Fibroblast of lung (primary cell): ENCODE data around the gene SMIM36. TPM values are rescaled to one million over a fixed set of nuclear protein-coding genes. Genes with fewer than 3 reads are reported as not detected.
A peak's percentile ranks its signal among the peaks of the same experiment; 100 is the strongest.
"Not testable (repeated sequence)": the region's sequence is repeated elsewhere in the genome, so short reads cannot be mapped to it uniquely, and the experiment has no call there.

ENCODE experiments used
- DNase-seq, 2 donors: peaks; one replicate each; pipeline versions ENCODE4 v3.0.0 to v3.0.0-alpha.2; 2010; ENCODE audit warnings: low read depth in 2 of 2
- H2AFZ ChIP-seq: 2 replicates; pipeline ENCODE4 v1.5.1; 2012; ENCODE audit warnings: low read length, control low read depth, inconsistent platforms
- H3K27ac ChIP-seq: 2 replicates; pipeline ENCODE4 v1.5.1; 2011; ENCODE audit warnings: low read length, control low read depth; ENCODE audit not compliant: insufficient read depth
- H3K27me3 ChIP-seq: 2 replicates; pipeline ENCODE4 v1.5.1; 2011; ENCODE audit warnings: mild to moderate bottlenecking, low read length; ENCODE audit not compliant: control insufficient read depth, insufficient read depth
- H3K36me3 ChIP-seq: 2 replicates; pipeline ENCODE4 v1.5.1; 2011; ENCODE audit warnings: low read length; ENCODE audit not compliant: control insufficient read depth, insufficient read depth
- H3K4me1 ChIP-seq: 2 replicates; pipeline ENCODE4 v1.5.1; 2011; ENCODE audit warnings: low read length; ENCODE audit not compliant: control insufficient read depth, insufficient read depth; ENCODE audit errors: extremely low read depth
- H3K4me2 ChIP-seq: 2 replicates; pipeline ENCODE4 v1.5.1; 2011; ENCODE audit warnings: low read length, control low read depth; ENCODE audit not compliant: insufficient read depth; ENCODE audit errors: extremely low read depth
- H3K4me3 ChIP-seq, 4 experiments: fragments of 200-600 bp in 1 of 4; sonication (generic) in 1 of 4; replicated peaks in 1 of 4; 2 replicates each; pipeline ENCODE4 v1.5.1; 2011 to 2016; ENCODE audit warnings: low read length in 4 of 4, low read depth in 3 of 4, mild to moderate bottlenecking in 3 of 4, control low read depth in 2 of 4, inconsistent platforms in 1 of 4, mixed read lengths in 1 of 4; ENCODE audit not compliant: insufficient read depth in 1 of 4; ENCODE audit errors: control extremely low read depth in 1 of 4
- H3K79me2 ChIP-seq: 2 replicates; pipeline ENCODE4 v1.5.1; 2012; ENCODE audit warnings: mild to moderate bottlenecking, low read length, inconsistent platforms; ENCODE audit not compliant: control insufficient read depth, insufficient read depth
- H3K9ac ChIP-seq: 2 replicates; pipeline ENCODE4 v1.5.1; 2011; ENCODE audit warnings: mild to moderate bottlenecking, low read length, control low read depth; ENCODE audit not compliant: insufficient read depth
- H3K9me3 ChIP-seq: 2 replicates; pipeline ENCODE4 v1.5.1; 2012; ENCODE audit warnings: low read depth, low read length; ENCODE audit not compliant: control insufficient read depth, insufficient read depth
- H4K20me1 ChIP-seq: 2 replicates; pipeline ENCODE4 v1.5.1; 2011; ENCODE audit warnings: low read length; ENCODE audit not compliant: control insufficient read depth, insufficient read depth; ENCODE audit errors: extremely low read depth
- EZH2 ChIP-seq: IDR thresholded peaks from 2 replicates; pipeline ENCODE4 v1.5.1; 2012; ENCODE audit warnings: low read length, control low read depth, mild to moderate bottlenecking; ENCODE audit errors: missing control alignments
- polyA plus RNA-seq, 2 donors: library from polyadenylated mRNA; depleted of rRNA in 1 of 2; stranded (reverse) in 1 of 2; unstranded in 1 of 2; fragments of >200 nt; gene quantifications; 2 replicates each; pipeline ENCODE4 v1.2.1, GENCODE V29; 2011 to 2012; ENCODE audit warnings: missing spikeins in 1 of 2
- total RNA-seq: library from RNA; depleted of rRNA; stranded (reverse); fragments of >200 nt; gene quantifications from 2 replicates; pipeline ENCODE4 v1.2.1, GENCODE V29; 2014
- TF ChIP-seq, protein P1 (sequence below), 2 donors: IDR thresholded peaks in 1 of 2; conservative IDR thresholded peaks in 1 of 2; 1 replicate in 1 of 2; 2 replicates in 1 of 2; pipeline ENCODE4 v1.5.1; 2011 to 2012; ENCODE audit warnings: low read length in 2 of 2, control low read depth in 1 of 2, inconsistent platforms in 1 of 2, low read depth in 1 of 2, mild to moderate bottlenecking in 1 of 2

SMIM36 gene
- total and polyA plus RNA-seq, 2 donors (not counting 1 experiment from before 2014, with no cell fraction given) = not detected

DNA sequence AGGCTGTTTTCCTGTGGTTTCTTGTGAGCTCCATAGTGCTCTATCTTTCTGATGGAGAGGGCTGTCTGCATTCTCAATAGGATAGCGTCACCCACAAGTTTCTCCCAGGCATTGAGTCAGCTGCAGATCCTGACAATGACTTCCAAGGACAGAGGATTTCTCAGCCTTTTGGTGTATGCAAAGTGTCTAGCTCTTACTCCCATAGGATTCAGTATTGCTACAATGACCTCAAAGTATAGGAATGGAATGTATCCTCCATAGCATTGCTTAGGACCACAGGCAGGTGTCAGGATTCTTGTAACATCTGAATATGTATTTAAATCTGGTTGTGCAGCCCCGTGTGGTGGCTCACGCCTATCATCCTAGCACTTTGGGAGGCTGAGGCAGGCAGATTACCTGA is 32.3 kb downstream of the SMIM36 start:
- Histone ChIP-seq H3K9ac (no peak overlapping the region), H3K27me3 (no peaks in the 10 kb centered on the region), H3K79me2 (no peaks in the 10 kb centered on the region), H3K4me3 (no peak overlapping the region), H3K9me3 (no peaks in the 10 kb centered on the region), H3K4me1 (no peaks in the 10 kb centered on the region), H4K20me1 (no peaks in the 10 kb centered on the region), H2AFZ (no peak overlapping the region), H3K27ac (no peak overlapping the region), H3K36me3 (no peaks in the 10 kb centered on the region), H3K4me2 (no peak overlapping the region)
- DNase-seq = peak in 1 of 2 donors; percentile 7
- TF ChIP-seq EZH2 = no peak
- TF ChIP-seq, protein P1, sequence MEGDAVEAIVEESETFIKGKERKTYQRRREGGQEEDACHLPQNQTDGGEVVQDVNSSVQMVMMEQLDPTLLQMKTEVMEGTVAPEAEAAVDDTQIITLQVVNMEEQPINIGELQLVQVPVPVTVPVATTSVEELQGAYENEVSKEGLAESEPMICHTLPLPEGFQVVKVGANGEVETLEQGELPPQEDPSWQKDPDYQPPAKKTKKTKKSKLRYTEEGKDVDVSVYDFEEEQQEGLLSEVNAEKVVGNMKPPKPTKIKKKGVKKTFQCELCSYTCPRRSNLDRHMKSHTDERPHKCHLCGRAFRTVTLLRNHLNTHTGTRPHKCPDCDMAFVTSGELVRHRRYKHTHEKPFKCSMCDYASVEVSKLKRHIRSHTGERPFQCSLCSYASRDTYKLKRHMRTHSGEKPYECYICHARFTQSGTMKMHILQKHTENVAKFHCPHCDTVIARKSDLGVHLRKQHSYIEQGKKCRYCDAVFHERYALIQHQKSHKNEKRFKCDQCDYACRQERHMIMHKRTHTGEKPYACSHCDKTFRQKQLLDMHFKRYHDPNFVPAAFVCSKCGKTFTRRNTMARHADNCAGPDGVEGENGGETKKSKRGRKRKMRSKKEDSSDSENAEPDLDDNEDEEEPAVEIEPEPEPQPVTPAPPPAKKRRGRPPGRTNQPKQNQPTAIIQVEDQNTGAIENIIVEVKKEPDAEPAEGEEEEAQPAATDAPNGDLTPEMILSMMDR (conservative IDR thresholded peaks at IDR 0.05 in 1 of 2, IDR thresholded peaks at IDR 0.05 in 1 of 2; ENCODE audit: low read depth in 1 of 2, low read length in 2 of 2) = no peak

DNA sequence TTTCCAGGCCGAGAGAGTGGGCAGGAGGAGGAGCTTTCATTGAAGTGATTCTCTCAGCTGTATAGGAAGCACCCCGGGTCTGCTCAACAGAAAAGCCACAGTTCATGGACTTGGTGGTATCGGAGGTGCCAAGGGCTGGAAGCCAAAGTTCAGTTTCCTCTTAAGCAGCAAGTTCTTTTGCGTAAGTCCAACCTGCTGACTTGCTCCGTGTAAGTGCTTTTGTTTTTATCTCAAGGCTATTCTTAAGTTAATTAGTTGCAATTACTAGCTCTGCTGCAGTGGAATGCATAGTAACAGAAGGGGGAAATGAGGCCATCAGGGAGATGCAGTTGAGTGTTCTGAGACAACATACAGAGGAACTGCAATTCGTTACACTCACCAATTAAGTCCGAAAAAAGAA is 44.6 kb downstream of the SMIM36 start:
- Histone ChIP-seq H3K9me3 (no peaks in the 10 kb centered on the region), H3K79me2 (no peaks in the 10 kb centered on the region), H3K27ac (no peak overlapping the region), H3K36me3 (no peaks in the 10 kb centered on the region), H3K9ac (no peak overlapping the region), H3K4me1 (no peaks in the 10 kb centered on the region), H3K27me3 (no peaks in the 10 kb centered on the region), H4K20me1 (no peaks in the 10 kb centered on the region), H3K4me3 (no peak overlapping the region), H3K4me2 (no peak overlapping the region), H2AFZ (no peak overlapping the region)
- no peak for TF ChIP-seq EZH2
- TF ChIP-seq, protein P1 (conservative IDR thresholded peaks at IDR 0.05 in 1 of 2, IDR thresholded peaks at IDR 0.05 in 1 of 2; ENCODE audit: low read depth in 1 of 2, low read length in 2 of 2) = no peak
- no peak for DNase-seq

DNA sequence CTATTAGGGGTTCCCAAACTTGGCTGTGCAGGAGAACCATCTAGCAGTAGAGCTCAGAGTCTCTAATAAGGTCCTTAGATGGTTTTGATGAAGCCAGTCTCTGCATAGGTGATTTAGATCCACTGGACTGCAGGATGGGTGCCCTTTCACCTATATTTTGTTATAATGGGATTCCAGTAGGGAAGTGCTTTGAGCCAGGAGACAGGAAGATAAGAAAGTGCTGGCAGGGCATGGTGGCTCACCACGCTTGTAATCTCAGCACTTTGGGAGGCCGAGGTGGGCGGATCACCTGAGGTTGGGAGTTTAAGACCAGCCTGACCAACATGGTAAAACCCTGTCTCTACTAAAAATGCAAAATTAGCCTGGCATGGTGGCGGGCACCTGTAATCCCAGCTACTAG is 45.5 kb downstream of the SMIM36 start:
- H3K9ac ChIP-seq, H3K4me3 ChIP-seq, H3K9me3 ChIP-seq, H3K36me3 ChIP-seq, H3K4me2 ChIP-seq, H2AFZ ChIP-seq, H4K20me1 ChIP-seq, H3K79me2 ChIP-seq, H3K27ac ChIP-seq, H3K4me1 ChIP-seq, H3K27me3 ChIP-seq, DNase-seq: not testable (repeated sequence)
